Stimulated activated naive B cell treated with anti-CD40 and anti-IgM and Interleukin-4, amounts not matched to agents 10 μg/mL and 1 μg/mL and 100 μg/mL, for 72 hours (primary cell): ENCODE measurements around the gene ABHD12.
"Not testable (repeated sequence)": the region's sequence is repeated elsewhere in the genome, so short reads cannot be mapped to it uniquely, and the experiment has no call there.

Source experiments
- ATAC-seq, 2 donors: fragments of 150-1000 bp; cut with Tn5 transposase; replicated peaks; 2 replicates each; pipeline ENCODE4 v1.10.0; 2021; ENCODE audit warnings: moderate library complexity in 1 of 2
- DNase-seq: peaks from one replicate; pipeline ENCODE4 v3.0.0; 2021
- H3K27ac Mint-ChIP-seq: one replicate; pipeline ENCODE4 v1.8.0; 2022; ENCODE audit warnings: mild to moderate bottlenecking, mixed read lengths
- H3K27me3 Mint-ChIP-seq, 2 donors: one replicate each; pipeline ENCODE4 v1.8.0; 2022; ENCODE audit warnings: mixed read lengths in 2 of 2
- H3K36me3 Mint-ChIP-seq, 2 donors: one replicate each; pipeline ENCODE4 v1.8.0; 2022; ENCODE audit warnings: mixed read lengths in 2 of 2, mild to moderate bottlenecking in 1 of 2
- H3K4me1 Mint-ChIP-seq, 2 donors: one replicate each; pipeline ENCODE4 v1.8.0; 2022; ENCODE audit warnings: mixed read lengths in 2 of 2, mild to moderate bottlenecking in 1 of 2
- H3K4me3 Mint-ChIP-seq, 2 donors: one replicate each; pipeline ENCODE4 v1.8.0; 2022; ENCODE audit warnings: mild to moderate bottlenecking in 2 of 2, mixed read lengths in 2 of 2, moderate library complexity in 1 of 2
- H3K9me3 Mint-ChIP-seq, 2 donors: one replicate each; pipeline ENCODE4 v1.8.0; 2022; ENCODE audit warnings: mixed read lengths in 2 of 2, mild to moderate bottlenecking in 1 of 2

The ABHD12 gene

GRCh38 chr20:25390538-25391528 is at the start of gene ABHD12:
Gene ABHD12, minus strand, starts transcription at chr20:25390835. Its CDS starts 132 bp downstream, at chr20:25390703.
- Mint-ChIP-seq H3K36me3 (peaks cover 6 to 8% of the 10 kb centered on the region in 2 donors), H3K4me1 (peaks cover 7 to 26% of the 10 kb centered on the region in 2 donors), H3K4me3 (peak within 1 kb of the TSS; percentile 90 to 93), H3K27me3 (no peaks in the 10 kb centered on the region), H3K9me3 (no peaks in the 10 kb centered on the region), H3K27ac (peak within 1 kb of the TSS; percentile 93)
- DNase-seq = peak; percentile 92
- ATAC-seq = peak; percentile 94

GRCh38 chr20:25439328-25439727 is 48.7 kb upstream of the ABHD12 start:
- H3K27ac Mint-ChIP-seq = no peak overlapping the region
- peak; percentile 69 to 76 for ATAC-seq
- no peak overlapping the region for H3K4me3 Mint-ChIP-seq
- peaks cover 12 to 21% of the 10 kb centered on the region in 2 donors for H3K36me3 Mint-ChIP-seq
- no peaks in the 10 kb centered on the region for H3K9me3 Mint-ChIP-seq
- peaks cover 5 to 8% of the 10 kb centered on the region in 2 donors for H3K4me1 Mint-ChIP-seq
- no peaks in the 10 kb centered on the region for H3K27me3 Mint-ChIP-seq
- DNase-seq = no peak

DNA sequence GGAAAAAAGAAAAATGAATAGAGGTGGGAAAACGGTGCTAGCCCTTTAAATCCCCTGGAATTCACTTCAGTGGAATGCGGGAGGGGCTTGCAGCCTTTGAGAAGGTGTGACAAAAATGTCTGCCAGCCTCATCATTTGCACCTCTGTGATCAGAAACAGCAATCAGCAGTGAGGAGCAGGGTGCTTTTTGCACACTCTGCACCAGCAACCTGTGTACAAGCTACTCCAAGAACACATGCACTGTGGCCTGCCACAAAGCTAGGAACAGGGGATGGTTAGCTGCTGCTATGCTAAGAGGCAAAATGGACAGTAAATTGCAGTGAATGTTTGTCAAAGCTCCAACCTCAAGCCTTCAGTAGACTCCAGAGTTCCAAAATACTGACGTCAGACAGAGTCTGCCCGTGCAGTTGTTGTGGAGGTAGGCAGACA is 46.5 kb upstream of the ABHD12 start:
- Mint-ChIP-seq H3K27ac (no peak overlapping the region), H3K36me3 (peaks cover 16 to 28% of the 10 kb centered on the region in 2 donors), H3K27me3 (no peaks in the 10 kb centered on the region), H3K9me3 (no peaks in the 10 kb centered on the region), H3K4me3 (no peak overlapping the region), H3K4me1 (peaks cover 5 to 8% of the 10 kb centered on the region in 2 donors)
- DNase-seq = no peak
- no peak for ATAC-seq

DNA sequence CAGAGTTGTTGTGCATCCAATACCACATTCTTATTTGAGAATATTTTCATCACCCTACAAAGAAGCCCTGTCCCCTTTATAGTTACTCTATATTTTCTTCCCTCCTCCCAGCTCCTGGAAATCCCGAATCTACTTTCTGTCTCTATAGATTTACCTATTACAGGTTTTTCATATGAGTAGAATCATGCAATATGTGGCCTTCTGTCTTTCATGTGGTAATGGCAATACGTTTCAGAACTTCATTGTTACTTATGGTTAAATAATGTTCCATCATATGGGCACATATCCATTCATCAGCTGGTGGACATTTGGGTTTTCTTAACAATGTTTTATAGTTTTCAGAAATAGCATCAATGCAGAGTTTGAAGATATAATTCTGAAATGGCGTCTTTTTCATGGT is 33.9 kb upstream of the ABHD12 start:
- Mint-ChIP-seq H3K27me3 (no peaks in the 10 kb centered on the region), H3K27ac (no peak overlapping the region), H3K36me3 (peaks cover 17 to 20% of the 10 kb centered on the region in 2 donors), H3K4me3 (no peak overlapping the region), H3K9me3 (no peaks in the 10 kb centered on the region), H3K4me1 (no peaks in the 10 kb centered on the region)
- no peak for ATAC-seq
- no peak for DNase-seq

DNA sequence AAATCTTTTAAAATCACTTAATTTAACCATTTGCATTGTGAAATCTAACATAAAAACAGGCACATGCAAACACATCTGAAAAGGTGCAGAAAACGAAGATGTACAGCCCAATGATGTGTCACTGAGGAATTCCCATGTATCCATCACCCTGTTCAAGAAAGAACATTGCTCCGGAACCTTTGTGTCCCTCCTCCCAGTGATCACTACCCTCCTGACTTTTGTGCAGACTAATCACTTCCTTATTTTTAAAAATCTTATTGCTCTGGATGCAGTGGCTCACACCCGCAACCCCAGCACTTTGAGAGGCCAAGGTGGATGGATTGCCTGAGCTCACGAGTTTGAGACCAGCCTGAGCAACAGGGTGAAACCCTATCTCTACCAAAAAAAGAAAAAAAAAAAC is 31.4 kb upstream of the ABHD12 start:
- Mint-ChIP-seq H3K9me3 (no peaks in the 10 kb centered on the region), H3K4me1 (no peaks in the 10 kb centered on the region), H3K4me3 (no peak overlapping the region), H3K36me3 (peaks cover 9 to 12% of the 10 kb centered on the region in 2 donors), H3K27me3 (no peaks in the 10 kb centered on the region), H3K27ac (no peak overlapping the region)
- ATAC-seq = no peak
- no peak for DNase-seq

- no peak overlapping the region for H3K27ac Mint-ChIP-seq
- H3K4me1 Mint-ChIP-seq = no peaks in the 10 kb centered on the region
- ATAC-seq (no peak), DNase-seq (no peak)
- no peaks in the 10 kb centered on the region for H3K27me3 Mint-ChIP-seq
- peaks cover 6 to 7% of the 10 kb centered on the region in 2 donors for H3K36me3 Mint-ChIP-seq
- no peaks in the 10 kb centered on the region for H3K9me3 Mint-ChIP-seq
- no peak overlapping the region for H3K4me3 Mint-ChIP-seq
Measured at GRCh38 chr20:25421102-25421501, 30.5 kb upstream of the ABHD12 start.

GRCh38 chr20:25418776-25419175 is 28.1 kb upstream of the ABHD12 start:
- DNase-seq (no peak), ATAC-seq (no peak)
- Mint-ChIP-seq H3K36me3 (peaks cover 4 to 6% of the 10 kb centered on the region in 2 donors), H3K27ac (no peak overlapping the region), H3K4me3 (no peak overlapping the region), H3K4me1 (no peaks in the 10 kb centered on the region), H3K9me3 (no peaks in the 10 kb centered on the region), H3K27me3 (no peaks in the 10 kb centered on the region)

DNA sequence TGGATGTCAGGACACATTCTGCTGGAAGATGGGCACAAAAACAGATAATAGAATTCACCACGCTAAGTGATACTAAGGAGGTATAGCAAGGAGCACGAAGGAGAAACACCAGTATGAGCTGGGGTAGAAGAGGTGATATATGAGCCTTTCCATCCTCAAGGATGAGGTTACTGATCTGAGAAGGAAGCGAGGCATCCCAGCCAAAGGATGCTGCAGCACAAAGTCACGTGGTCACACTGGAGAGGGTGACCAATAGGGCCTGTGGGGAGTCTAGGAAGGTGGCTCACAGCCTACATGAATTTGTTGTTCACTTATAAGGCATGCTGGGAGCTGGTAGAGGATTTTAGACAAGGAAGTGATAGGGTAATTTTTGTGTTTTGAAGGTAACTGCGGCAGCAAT is 18.3 kb upstream of the ABHD12 start:
- peaks cover 3 to 7% of the 10 kb centered on the region in 2 donors for H3K9me3 Mint-ChIP-seq
- no peak overlapping the region for H3K27ac Mint-ChIP-seq
- H3K4me1 Mint-ChIP-seq = peaks cover 14 to 20% of the 10 kb centered on the region in 2 donors
- no peaks in the 10 kb centered on the region for H3K27me3 Mint-ChIP-seq
- peaks cover 6 to 8% of the 10 kb centered on the region in 2 donors for H3K36me3 Mint-ChIP-seq
- H3K4me3 Mint-ChIP-seq = peak overlapping the region; percentile 85 to 95
- DNase-seq (no peak), ATAC-seq (no peak)

DNA sequence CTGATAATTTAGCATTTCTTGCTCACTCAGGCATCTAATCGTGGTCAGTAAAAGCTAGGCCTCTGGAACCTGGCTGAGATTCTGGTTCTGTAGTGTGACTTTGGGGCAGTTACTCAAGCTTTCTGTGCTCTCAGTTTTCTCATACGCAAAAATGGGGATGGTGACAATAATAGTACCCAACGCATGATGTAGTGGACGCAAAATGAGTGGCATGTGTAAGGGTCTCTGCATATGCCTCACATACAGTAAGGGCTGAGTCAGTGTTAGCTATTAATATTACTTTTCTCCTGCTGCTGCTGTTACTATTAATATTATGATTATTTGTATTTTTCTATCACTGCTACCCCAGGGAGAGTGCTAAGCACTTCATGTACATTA is 17.5 kb upstream of the ABHD12 start:
- Mint-ChIP-seq H3K27me3 (no peaks in the 10 kb centered on the region), H3K4me1 (peaks cover 14 to 20% of the 10 kb centered on the region in 2 donors), H3K36me3 (peaks cover 3 to 9% of the 10 kb centered on the region in 2 donors), H3K9me3 (peaks cover 8 to 10% of the 10 kb centered on the region in 2 donors), H3K27ac (peak overlapping the region; percentile 95), H3K4me3 (peak overlapping the region; percentile 85 to 95)
- DNase-seq (no peak), ATAC-seq (no peak)

DNA sequence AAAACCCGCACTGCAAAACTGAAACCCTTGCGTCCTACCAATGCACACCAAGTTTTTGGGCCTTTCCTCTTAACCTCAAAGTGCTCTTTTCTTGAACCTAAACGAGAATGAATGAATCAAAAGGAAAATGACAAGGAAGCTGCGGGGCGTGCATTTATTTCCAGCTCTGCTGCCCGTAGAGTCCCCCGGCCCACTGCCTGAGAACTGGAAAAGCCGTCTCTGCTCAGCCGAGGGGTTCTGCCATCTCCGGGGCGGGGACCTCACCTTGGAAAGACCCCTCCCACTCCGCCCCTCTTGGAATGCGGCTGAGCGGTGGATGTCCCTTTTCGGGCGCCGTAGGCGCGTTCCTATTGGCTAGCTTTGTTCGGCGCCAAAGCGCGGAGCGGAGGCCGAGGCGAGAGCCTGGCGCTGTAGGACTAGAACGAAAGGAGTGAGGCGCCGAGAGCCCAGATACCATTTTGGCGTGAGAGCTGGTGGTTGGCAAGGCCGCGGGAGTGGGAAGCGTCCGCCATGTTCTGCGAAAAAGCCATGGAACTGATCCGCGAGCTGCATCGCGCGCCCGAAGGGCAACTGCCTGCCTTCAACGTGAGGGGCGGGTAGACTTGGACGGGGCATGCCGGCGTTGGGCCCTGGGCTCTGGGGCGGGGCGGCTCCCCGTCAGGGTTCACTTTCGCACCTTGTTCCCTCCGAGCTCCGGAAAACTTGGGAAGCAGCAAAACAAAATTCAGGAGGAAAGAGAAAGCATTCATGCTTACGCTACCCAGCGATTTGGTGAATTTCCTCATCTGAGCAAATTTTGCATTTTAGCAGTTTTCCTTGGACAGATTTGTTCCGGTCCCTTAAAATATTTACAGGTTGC is 16.9 kb upstream of the ABHD12 start, which contains the start of gene GINS1:
Gene GINS1 (plus strand): TSS at position 363 of the 859 bp plus-strand sequence. CDS start 148 bp downstream, at position 511.
- peak within 1 kb of the TSS; percentile 85 to 95 for H3K4me3 Mint-ChIP-seq
- peak within 1 kb of the TSS; percentile 95 for H3K27ac Mint-ChIP-seq
- H3K9me3 Mint-ChIP-seq = peaks cover 10 to 14% of the 10 kb centered on the region in 2 donors
- ATAC-seq (peak; percentile 91 to 96), DNase-seq (peak; percentile 82)
- peaks cover 3 to 12% of the 10 kb centered on the region in 2 donors for H3K36me3 Mint-ChIP-seq
- H3K27me3 Mint-ChIP-seq = no peaks in the 10 kb centered on the region
- peaks cover 14 to 20% of the 10 kb centered on the region in 2 donors for H3K4me1 Mint-ChIP-seq

DNA sequence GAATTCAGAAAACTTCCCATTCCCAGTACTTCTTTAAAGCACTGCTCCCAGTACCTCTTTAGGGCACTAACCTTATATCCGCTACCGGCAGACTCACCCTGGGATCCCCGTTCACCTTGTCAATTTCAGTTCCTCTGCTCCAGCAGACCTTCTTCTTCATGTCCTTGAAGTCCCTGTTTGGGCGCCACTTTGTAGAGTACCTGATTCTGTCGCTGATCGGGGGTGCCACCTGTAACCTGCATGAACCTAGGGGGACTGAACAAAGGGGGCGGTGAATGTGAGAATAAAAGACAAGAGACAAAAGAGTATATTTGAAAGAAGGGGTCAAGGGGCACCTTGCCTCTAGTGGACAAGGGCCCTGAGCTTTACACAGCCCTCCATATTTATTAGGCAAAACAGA is 11.9 kb upstream of the ABHD12 start:
- Mint-ChIP-seq H3K27me3 (peaks cover 0 to under 1% of the 10 kb centered on the region in 2 donors), H3K4me1 (peaks cover 5 to 9% of the 10 kb centered on the region in 2 donors), H3K9me3 (peaks cover 16 to 17% of the 10 kb centered on the region in 2 donors), H3K36me3 (peaks cover 3 to 8% of the 10 kb centered on the region in 2 donors), H3K4me3 (no peak overlapping the region), H3K27ac (no peak overlapping the region)
- ATAC-seq (no peak), DNase-seq (no peak)

- H3K4me1 Mint-ChIP-seq, DNase-seq, H3K4me3 Mint-ChIP-seq, ATAC-seq, H3K27me3 Mint-ChIP-seq, H3K27ac Mint-ChIP-seq, H3K36me3 Mint-ChIP-seq: not testable (repeated sequence)
- peaks cover 16 to 17% of the 10 kb centered on the region in 2 donors for H3K9me3 Mint-ChIP-seq
Measured at GRCh38 chr20:25400291-25400732, 9.7 kb upstream of the ABHD12 start.

DNA sequence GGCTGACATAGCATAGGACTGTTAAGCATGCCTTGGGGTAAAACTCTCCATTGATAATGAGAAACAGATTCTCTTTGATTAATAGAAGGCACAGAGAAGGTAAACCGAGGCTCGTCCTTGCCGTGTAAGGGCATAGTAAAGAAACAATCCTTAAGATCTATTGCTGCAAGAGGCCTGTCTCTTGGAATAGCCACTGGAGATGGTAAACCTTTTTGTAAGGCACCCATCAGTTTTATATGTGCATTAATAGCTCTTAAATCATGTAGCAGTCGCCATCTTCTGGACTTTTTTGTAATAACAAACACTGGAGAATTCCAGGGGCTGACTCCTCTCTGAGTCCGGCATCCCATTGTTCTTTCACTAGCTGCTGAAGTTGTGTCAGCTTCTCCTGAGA is 8.4 kb upstream of the ABHD12 start:
- H3K4me1 Mint-ChIP-seq = peaks cover 0 to 7% of the 10 kb centered on the region in 2 donors
- no peak overlapping the region for H3K27ac Mint-ChIP-seq
- H3K36me3 Mint-ChIP-seq = peaks cover under 1 to 8% of the 10 kb centered on the region in 2 donors
- H3K27me3 Mint-ChIP-seq = peaks cover 4 to 6% of the 10 kb centered on the region in 2 donors
- ATAC-seq (peak; percentile 72 to 77), DNase-seq (no peak)
- no peak overlapping the region for H3K4me3 Mint-ChIP-seq
- H3K9me3 Mint-ChIP-seq = peaks cover 10 to 14% of the 10 kb centered on the region in 2 donors
